GM19043 (cell line): ENCODE data around the gene MAPK7.

Experiments used
- ATAC-seq: cut with Tn5 transposase; IDR thresholded peaks from one replicate; pipeline ENCODE4 v1.9.1; 2021; ENCODE audit warnings: low read depth; ENCODE audit not compliant: unreplicated experiment

Gene MAPK7

DNA sequence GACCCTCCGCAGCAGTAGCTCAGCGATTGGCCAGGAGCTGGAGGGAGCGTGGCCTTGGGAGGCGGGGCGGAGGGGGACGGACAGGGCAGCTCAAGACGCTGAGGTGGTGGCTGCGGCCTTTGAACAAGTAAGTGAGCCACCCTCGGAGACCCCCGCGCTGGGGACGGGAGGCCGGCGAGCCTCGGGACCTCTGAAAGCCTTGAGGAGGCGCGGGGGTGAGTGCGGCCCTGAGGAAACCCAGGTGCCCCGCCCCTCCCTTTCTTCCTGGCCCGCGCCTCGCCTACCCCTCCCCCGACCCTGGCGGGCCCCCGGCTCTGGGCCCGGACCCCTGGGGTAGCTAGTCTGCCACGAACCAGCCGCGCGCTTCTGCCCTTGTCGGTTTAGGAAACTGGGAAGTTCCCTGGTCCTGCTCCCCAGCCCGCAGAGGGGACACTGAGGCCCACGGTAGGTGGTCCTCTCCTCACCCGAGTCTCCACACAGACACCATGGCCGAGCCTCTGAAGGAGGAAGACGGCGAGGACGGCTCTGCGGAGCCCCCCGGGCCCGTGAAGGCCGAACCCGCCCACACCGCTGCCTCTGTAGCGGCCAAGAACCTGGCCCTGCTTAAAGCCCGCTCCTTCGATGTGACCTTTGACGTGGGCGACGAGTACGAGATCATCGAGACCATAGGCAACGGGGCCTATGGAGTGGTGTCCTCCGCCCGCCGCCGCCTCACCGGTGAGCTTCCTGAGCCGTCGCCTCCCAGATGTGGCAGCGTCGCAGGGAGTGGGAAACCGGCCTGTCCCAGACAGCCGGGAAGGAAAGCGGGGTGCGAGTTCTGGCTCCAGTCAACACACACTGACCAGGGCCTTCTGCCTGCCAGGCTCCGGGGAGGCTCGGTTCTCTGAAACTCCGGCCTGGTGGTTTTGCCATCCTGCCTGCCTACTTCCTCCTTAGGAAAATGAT lies at the start of gene MAPK7:
Gene MAPK7 (plus strand): TSS at position 83 of the 945 bp plus-strand sequence. CDS start 403 bp downstream, at position 486.
- peak; percentile 8 for ATAC-seq

DNA sequence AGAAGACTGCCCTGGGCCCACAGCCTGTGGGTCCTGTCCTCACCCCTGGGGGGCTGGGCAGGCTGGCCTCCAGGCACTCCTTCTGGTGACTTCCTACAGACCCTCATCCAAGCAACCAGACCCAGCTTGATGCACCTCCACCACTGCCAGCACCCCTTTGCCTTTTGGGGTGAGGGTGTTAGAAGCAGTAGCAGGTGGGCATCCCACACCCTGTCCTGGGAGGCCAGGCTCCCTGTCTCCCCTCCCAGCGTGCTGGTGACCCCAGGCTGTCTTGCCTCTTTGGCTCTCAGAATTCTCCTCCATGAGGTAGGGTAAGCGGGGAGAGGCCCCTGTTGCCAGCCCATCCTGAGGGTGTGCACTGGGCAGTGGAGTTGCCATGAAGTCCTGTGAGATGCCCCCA lies 49.2 kb upstream of the MAPK7 start:
- ATAC-seq: no peak

DNA sequence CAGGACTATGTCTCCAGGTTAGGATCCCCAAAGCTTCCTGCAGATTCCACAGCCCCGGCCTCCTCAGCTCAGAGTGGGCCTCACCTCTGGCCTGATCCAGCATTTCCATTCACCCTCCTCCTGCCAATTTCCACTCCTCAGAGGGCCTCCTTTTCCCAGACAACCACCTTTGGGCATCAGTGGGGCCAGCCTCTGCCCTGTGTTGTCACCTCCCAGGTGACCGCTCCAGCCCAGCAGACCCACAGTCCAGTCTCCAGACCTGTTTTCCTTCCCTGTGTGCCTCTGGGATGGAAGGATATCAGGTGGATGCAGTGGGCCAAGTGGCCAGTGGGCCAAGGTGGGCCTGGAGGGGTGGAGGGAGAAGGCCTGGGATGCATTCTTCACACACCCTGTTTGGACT lies 48.5 kb upstream of the MAPK7 start:
- no peak for ATAC-seq

DNA sequence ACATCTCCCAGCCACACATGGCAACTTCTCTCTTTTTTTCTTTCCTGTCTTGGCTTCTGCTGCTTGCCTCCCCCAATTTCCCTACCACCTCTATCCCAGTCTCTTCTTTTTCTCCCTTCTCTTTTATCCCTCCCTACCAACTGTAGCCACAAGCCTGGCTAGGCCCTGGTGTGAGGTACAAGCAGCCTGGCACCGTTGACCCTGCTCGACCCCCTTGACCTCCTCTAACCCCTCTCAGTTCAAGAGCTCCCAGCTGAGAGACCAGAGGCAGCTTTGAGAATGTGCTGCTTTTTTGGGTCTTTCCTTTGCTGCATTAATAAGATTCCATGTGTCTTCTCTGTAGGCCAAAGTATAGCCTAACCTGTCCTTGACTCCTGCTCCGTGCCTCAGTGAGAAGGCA lies 48.0 kb upstream of the MAPK7 start:
- ATAC-seq: no peak

DNA sequence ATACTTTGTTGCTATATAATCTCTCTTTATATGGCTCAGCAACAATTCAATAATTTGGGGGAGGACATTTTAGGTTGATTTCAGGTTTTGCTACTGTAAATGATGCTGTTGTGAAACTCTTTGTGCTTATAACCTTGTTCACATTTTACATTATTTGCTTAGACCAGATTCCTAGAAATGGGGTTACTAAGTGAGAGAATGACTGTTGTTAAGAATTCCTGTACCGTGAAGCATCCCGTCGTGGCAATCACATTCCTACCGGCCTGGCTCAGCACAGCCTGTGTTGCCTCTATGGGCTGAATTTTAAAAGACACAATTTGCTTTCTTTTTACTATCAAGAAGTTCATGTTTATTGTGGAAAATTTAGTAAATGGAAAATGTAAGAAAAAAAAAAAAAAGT lies 47.2 kb upstream of the MAPK7 start:
- ATAC-seq: no peak

DNA sequence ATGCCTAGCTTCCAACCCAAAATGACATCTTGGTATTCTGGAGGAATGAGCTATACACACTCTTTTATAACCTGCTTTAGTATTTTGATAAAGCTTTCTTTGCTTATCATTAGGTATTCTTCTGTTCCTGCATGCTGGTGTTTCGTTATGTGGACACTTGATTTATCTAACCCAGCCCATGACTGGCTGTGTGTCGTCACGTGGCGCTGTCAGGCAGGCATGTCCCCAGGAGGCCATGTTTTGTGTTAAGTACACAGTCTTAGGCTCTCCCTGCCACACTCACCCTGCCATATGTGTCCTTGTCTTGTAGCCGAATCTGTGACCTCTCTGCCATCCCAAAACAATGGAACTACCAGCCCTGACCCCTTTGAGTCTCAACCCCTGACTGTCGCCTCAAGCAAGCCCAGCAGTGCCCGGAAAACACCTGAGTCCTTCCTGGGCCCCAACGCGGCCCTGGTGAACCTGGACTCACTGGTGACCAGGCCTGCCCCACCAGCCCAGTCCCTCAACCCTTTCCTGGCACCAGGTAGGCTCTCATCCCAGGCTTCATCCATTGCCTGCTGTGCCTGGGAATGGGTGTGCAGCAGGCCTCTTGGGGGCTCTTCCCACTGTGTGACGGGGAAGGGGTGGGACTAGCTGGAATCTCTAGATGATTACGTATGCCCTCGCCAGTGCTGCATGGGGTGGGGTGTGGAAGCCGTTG lies 46.6 kb upstream of the MAPK7 start:
- no peak for ATAC-seq

DNA sequence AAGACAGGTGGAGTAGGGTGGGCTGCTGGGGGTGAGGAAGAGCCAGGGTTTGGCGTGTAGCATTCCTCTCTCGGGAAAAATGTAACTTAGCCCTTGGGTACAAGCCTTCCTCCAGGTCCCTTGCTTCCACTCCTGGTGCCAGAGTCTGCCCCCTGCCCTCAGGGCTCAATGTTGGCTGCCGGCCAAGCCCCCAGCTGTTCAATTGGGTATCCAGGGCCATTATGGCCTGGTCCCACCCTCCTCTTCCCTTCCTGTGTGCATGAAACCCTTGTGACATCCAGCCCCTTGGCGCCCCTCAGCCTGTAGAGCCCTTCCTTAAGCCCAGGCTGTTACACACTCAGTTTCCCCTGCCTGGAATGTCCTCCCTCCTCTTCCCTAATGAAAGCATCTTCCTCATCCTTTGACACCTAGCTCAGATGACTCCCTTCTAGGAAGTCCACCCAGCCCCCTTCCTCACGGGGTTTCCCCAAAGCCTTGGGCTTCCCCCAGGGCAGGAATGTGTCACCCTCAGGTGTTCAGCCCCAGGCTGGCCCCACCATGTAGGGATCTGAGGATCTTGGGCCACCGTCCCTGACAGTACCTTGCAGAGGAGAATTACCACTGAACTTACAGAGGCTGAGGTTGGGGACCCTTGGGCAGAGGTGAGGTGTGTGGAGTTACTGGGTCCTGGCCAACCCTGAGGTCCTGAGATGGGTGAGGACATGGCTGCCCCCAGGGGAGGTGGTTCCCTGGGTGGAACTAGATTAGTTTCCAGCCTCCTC lies 45.7 kb upstream of the MAPK7 start:
- ATAC-seq: no peak

DNA sequence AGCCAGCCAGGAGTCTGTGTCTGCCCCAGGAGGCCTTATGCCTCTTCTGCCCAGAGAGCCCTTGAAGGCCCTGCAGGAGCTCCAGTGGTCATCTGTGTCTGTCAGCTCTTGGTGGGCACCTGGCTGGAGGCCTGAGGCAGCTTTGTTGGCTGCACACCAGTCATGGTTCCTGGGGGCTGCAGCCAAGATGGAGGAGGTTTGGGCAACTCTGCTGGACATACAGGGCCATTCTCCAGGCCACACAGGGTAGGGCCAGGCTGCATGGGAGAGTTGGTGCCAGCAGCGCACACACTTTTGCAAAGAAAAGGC lies 45.2 kb upstream of the MAPK7 start:
- ATAC-seq: no peak

DNA sequence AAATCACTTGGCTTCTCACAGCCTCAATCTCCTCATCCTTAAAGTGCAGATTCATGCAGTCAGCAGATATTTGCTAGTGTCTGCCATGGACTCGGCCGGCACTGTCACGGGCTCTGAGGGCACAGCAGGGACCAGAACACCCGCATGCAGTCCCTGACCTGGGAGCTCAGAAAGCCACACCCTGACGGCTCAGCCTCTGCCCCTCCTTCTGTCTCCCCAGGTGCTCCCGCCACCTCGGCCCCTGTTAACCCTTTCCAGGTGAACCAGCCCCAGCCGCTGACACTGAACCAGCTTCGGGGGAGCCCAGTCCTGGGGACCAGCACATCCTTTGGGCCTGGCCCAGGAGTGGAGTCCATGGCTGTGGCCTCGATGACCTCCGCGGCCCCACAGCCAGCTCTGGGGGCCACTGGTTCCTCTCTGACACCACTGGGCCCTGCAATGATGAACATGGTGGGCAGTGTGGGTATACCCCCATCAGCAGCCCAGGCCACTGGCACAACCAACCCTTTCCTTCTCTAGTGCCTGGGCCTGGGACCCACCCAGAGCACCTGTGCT lies 44.5 kb upstream of the MAPK7 start:
- no peak for ATAC-seq

DNA sequence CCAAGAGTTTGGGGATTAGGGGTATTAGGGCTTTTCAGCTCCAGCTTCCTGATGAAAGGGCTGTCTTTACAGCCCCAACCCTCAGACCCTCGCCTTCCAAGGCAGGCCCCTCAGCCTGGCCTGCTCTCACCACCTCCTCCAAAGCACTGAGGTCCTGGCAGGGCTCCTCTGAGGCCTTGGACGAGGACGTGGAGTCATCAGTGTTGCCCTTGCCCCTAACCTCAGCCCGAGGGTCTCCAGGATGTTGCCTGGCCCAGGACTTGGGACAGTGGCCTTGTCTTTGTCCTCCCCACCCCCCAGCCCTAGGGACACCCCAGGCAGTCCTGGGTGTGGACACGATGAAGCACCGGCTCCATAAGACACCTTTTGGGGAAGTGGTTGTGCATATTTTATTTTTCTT lies 44.0 kb upstream of the MAPK7 start:
- no peak for ATAC-seq

DNA sequence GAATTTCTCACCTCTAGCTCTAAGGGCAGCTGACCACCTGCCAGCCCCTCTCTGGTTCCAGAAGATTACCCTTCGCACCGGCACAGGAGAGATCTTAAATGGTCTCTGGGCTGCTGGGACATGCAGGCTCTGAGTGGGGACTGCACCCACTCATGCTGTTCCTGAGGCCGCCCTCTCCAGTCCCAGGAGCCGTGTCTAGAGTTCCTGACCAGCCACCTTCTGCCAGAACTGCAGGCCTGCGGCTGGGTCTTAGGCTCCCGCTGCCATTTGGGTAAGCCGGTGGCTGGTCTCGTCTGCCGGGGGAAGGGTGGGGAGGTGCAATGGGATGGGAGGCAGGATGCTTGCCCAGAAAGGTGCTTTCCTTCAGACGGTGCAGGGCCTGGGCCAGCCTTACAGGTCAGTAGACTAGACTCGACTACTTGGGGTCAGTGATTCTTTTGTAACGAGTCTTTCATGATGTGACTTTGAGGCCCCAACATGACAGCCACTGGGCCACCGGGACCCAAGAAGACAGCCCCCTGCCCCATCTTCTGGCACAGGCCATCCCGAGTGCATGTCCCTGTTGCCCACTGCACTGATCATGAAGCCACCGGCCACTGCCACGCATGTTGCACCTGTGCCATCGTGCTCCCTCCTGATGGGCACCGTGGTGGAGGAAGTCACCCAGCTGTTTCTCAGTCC lies 42.2 kb upstream of the MAPK7 start:
- ATAC-seq: no peak

DNA sequence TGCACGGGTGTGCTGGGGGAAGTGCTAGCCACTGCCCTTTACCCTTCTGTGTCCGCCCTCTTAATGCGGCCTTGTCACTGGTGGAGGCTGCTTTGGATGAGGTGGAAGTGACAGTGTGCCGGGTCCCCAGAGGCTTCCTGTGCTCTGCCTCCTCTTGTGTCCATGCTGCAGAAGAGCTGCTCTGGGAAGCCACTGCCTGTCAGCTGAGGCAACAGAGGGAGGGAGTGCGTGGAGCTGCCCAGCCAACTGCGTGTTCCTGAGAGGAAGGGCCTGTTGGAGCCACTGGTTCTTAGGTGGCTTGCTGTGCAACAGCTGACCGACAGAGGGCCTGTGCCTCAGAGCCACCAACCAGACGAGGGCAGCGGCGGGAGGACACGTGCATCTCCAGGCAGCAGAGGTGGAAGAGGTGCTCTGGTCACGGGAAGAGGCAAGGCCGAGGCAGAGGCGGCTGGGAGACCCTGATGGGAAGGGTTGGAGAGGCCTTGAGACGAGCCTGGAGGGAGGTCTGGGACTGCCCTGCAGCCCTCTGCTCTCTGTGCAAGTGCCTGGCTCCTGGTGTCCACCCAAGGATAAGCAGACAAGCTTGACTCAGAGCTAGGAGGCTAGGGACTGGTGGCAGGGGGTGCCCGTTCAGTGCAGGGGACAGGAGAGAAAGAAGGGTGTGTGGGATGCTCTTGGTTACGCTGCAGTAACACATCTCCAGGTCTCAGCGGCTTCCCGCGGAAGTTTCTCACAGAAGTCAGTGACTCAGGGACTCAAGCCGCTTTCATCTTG lies 41.2 kb upstream of the MAPK7 start:
- ATAC-seq: no peak

DNA sequence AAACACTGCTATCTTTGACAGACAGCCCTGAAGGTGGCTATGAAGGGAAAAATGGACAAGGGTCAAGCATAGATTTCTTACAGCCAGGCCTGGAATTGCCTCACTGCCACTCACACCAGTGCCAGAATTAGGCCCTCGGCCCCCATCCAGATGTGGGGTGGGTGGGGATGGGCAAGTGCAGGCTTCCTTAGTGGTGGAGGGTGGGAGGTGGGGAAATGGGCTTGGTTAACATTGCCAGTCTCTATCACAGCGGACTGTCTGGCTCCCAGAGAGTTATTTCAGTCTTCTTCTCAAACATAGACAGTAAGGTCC lies 40.6 kb upstream of the MAPK7 start:
- ATAC-seq: no peak

DNA sequence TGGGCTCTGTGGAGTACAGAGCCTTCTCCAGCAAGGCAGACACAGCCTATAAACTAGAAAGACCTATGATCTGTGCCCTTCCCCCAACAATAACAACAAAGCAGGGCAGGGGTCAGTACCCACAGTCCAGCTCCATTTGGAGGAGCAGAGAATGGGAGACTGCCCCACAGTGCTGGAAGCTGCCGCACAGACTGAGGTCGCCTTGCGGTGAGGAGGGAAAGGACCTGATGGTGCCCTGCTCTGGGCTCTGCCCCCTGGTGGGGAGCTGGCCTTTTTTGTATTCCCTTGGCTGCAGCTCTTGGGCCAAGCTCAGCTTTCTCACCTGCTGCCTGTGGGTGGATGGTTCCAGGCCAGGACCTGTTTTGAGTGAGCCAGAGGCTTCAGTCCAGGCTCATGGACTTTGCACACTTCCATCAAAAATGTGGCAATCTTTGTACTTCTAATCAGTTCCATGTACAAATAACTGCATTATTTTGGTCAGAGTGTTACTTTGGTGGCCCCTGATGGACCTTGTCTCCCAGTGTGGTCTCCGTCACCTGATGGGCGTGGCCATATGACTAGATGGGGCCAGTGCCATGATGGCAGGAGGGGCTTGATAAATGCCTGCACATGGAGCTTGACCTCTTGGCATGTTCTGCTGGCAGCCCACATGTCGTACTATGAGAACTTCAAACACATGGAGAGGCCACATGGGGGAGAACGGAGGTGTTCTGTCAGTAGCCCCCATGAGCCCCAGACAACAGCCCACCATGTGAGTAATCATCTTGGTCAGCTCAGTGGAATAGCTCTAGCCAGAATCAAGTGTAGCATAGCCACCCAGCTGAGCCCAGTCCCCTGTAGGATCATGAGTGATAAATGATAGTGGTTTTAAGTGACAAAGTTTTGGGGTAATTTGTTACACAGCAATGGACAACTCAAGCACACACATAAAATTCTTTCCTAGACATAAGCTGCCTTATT lies 40.0 kb upstream of the MAPK7 start:
- ATAC-seq: no peak

DNA sequence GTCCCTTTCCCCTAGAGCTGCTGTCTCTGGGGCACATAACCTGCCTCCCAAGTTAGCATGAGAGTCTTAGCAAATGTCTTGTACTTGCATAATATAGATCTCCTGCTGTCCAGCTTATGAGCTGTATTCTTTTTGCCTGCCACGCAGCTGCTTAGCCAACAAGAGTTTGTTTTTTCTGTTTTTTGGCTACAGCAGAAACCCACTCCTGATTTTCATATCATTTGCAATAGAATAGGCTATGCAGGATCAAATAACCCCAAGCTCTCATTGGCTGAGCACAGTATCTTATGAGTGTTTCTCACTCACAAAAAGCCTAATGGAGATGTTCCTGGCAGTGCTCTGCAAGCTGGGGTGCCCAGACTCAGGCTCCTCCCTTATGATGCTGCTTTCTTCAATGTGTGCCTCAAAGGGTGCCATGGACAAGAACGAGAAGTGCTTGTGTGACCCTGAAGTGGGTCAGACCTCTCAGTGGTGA lies 38.9 kb upstream of the MAPK7 start:
- no peak for ATAC-seq

DNA sequence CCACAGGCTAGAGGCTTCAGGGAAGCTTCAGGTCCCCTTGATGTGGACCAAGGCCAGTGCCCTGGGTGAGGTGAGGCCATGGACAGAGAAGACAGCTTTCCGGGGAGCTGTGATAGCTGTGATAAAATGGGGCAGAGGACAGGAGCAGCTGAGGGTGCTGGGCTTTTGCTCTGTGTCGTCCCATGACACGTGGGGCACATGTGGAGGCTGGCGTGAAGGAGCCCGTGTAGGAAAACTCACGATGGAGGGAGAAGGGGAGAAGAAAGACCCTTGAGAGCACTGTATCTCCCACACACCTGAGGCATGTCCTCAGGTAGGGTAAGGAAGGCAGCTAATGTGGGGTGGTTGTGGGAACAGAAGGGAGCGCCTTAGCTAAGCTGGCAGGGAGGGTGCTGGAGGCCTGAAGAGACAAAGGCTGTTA lies 37.1 kb upstream of the MAPK7 start:
- ATAC-seq: no peak

DNA sequence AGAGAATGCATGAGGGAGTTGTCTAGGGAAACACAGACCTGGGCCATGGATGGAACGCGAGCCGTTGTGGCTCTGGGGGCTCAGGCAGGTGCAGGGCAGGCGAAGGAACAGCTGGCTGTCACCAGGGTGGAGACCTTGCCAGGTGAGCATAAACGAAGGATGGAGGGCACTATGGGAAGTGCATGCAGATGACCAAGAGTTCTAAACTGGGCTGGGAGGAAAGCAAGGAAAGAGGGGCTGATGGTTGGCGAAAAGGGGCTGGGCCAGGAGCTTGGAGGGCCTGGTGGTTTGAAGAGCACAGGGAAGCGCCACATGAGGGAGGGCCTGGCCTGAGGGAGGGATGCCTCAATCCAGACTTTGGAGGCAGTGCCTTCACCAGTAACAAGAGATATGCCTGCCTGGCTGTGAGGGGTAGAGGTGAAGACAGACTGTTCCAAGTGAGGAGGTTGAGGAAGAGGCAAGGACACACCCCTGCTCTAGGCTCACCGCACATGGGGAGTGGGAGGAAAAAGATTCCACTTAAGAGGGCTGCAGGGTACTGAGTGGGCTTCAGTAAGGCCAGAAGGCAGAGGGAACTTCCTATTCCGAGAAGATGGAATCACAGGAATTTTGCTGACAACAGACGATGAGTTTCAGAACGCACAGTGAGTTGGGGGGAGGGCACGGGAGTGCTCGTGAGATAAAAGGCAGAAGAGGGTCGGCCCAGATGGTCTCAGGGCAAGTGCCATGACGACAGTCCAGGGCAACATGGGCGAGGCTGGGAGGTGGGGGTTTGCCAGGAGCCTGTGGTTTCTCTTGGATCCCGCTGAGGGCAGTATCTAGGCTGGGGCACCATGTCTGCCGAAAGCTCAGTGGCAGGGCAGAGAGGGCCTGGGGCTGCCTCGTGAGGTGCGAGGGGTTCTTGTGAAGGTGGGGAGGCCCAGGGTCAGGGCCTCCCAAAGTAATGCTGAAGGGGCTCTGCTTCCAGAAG lies 36.4 kb upstream of the MAPK7 start:
- no peak for ATAC-seq
